ENCODE data around the gene AQP10.
A peak's percentile ranks its signal among the peaks of the same experiment; 100 is the strongest.

AQP10 gene

DNA sequence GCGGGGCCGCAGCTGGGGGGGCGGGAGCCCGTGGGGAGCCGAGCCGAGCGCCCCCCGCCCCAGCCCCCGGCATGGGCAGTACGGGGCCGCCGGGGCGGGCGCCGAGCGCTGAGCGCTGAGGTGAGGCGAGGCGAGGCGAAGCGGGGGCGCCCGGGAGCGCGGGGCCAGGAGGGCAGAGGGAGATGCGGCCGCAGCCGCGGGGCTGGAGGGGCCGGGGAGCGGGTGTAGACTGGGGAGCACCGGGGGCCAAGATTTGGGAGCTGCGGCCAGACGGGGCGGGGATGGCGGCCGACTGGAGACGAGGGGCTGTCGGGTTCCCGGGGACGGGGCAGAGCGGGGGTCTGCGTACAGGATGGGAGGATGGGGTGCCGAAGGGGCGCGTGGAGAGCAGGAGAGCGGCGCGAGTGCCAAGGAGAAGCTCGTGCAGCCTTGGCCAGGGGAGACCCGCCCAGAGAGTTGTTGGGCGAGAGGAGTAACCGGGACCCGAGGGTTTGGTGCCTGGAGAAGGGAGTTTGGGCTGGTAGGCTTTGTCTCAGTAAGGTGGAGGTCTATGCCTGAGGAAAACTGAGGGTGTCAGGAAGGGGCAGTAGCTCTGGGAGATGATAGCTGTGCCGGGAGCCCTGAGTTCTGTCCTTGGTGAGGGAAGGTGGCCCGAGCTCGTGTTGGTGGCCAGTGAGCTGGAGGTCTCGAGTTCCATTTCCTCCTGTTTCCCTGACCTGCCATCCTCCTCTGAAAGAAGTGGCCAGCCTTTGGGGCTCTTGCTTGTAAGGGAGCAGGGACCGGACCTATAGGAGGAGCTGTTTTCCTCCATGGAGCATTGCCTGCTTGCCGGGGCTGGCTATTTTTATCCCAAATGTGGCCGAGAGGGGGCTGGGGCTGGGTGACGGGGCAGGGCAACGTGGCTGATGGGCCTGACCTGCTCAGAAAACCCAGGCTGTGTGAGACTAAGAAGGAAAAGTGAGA lies 5.0 kb downstream of the AQP10 start:
- DNase-seq (ENCODE audit: low read depth): no peak
- no peak overlapping the region for H3K4me3 ChIP-seq (ENCODE audit: low read depth, low read length)
- TF ChIP-seq, protein P1, sequence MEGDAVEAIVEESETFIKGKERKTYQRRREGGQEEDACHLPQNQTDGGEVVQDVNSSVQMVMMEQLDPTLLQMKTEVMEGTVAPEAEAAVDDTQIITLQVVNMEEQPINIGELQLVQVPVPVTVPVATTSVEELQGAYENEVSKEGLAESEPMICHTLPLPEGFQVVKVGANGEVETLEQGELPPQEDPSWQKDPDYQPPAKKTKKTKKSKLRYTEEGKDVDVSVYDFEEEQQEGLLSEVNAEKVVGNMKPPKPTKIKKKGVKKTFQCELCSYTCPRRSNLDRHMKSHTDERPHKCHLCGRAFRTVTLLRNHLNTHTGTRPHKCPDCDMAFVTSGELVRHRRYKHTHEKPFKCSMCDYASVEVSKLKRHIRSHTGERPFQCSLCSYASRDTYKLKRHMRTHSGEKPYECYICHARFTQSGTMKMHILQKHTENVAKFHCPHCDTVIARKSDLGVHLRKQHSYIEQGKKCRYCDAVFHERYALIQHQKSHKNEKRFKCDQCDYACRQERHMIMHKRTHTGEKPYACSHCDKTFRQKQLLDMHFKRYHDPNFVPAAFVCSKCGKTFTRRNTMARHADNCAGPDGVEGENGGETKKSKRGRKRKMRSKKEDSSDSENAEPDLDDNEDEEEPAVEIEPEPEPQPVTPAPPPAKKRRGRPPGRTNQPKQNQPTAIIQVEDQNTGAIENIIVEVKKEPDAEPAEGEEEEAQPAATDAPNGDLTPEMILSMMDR (IDR thresholded peaks at IDR 0.05; ENCODE audit: control insufficient read depth, extremely low read depth, insufficient read depth): no peak

GRCh38 chr1:154326546-154327465 lies 5.9 kb downstream of the AQP10 start:
- no peak for DNase-seq (ENCODE audit: low read depth)
- H3K4me3 ChIP-seq (ENCODE audit: low read depth, low read length): no peak overlapping the region
- TF ChIP-seq, protein P1 (IDR thresholded peaks at IDR 0.05; ENCODE audit: control insufficient read depth, extremely low read depth, insufficient read depth): no peak

DNA sequence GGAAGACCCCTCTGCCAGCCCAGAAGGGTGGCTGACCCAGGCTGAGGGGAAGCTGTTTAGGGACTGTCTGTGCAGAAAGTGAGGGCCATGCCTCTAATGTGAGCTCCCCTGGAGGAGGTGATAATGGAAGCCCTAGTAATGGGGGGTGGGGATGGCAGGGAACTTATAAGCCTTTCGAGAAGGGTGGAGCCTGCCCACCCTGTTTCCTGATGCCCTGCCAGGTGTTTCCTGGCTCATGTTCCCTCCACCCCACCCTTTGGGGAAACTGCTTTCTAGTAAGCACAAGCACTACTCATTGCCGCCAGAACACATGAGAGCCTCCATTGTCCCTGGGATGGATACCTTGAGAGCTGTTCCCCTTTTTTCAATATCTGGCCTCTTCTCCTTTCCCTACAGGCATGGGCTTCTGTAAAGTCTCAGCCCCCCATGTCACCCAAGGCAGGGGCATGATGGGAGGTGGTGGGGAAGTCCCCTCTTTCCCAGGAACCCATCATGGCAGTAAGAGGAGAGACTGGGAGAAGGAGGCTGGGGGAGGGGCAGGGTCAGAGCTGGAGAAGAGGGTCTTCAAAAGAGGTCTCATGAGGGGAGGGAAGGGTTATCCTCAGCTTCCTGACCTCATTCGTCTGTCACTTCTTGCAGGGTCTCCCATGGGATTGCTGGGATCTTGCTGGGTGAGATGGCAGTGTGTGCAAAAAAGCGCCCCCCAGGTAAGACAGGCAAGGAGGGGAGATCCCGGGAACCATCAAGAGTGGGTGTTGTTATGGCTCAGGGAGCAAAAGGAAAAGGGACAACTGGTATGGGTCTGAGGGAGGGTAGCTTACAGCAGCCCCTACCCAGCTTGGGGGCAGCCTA lies 6.8 kb downstream of the AQP10 start:
- TF ChIP-seq, protein P1 (IDR thresholded peaks at IDR 0.05; ENCODE audit: control insufficient read depth, extremely low read depth, insufficient read depth): no peak
- peak overlapping the region; percentile 50 for H3K4me3 ChIP-seq (ENCODE audit: low read depth, low read length)

DNA sequence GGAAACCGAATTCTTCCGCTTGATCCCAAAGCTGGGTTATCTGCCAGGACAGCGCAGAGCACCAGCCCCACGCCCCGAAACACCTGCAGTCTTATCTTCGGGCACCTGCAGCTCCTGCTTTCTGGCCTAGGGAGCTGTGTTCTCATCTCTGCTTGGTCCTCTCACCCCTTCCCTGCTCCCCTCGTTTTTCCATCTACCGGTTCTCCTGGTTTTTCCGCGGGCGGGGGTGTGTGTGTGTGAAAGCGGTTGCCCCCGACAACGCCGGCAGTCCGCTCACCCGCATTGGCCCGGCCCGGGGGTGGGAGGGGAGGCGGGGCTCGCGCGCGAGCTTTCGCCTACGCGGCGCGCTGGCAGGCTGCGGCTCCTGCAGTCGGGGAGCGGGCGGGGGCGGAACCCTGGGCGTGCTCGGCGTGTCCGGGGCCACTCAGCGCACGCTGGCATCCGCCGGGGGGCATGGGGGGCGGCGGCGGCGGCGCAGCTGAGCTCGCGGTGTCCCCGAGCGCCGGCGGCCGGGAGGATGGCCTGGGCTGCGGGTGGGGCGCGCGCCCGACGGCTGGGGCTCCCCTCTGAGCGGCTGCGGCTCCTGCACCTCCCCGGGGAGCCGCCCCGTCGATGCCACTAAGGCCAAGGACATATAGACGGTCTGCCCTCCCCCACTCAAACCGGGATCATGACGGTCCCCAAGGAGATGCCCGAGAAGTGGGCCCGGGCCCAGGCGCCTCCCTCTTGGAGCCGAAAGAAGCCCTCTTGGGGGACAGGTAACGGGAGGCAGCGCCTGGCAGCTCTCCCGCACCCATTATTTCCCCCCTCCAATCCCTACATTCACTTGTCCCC lies 7.6 kb downstream of the AQP10 start:
- DNase-seq (ENCODE audit: low read depth): no peak
- H3K4me3 ChIP-seq (ENCODE audit: low read depth, low read length): peak overlapping the region; percentile 50
- TF ChIP-seq, protein P1 (IDR thresholded peaks at IDR 0.05; ENCODE audit: control insufficient read depth, extremely low read depth, insufficient read depth): no peak

More for the DNA sequence above, 6.8 kb downstream of the AQP10 start:
- no peak for DNase-seq (ENCODE audit: low read depth)

DNA sequence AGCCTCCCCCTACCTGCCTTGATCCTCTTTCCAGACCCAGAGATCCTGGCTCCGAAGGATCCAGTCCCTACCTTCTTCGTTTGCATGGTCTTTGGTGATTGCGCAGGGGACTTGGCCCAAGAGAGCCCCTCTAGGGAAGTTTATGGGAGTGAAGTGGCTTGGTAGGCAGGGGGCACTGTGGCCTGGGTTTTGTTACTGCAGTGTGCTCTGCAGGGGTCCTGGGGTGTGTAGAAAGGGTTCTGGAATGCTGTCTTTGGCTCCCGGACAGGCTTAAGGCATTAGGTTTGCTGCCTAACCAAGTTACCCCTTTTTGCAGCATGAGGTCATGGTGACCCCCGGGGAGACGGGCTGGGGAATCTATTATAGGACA lies 8.2 kb downstream of the AQP10 start:
- DNase-seq (ENCODE audit: low read depth): no peak
- peak overlapping the region; percentile 28 for H3K4me3 ChIP-seq (ENCODE audit: low read depth, low read length)
- TF ChIP-seq, protein P1 (IDR thresholded peaks at IDR 0.05; ENCODE audit: control insufficient read depth, extremely low read depth, insufficient read depth): no peak

All from LNCaP clone FGC (cell line).